Esophagus squamous epithelium (tissue), 5 donors: ENCODE data around the gene FNDC4. TPM values are rescaled to one million over a fixed set of nuclear protein-coding genes. Genes with fewer than 3 reads are reported as not detected.

Source experiments
- DNase-seq: peaks from one replicate; lab custom pipeline; 2025; lab: John Stamatoyannopoulos, UW
- H3K27ac ChIP-seq, 4 donors: fragments of 200-600 bp; sonication (generic); one replicate each; pipeline ENCODE4 v1.5.1; 2016 to 2019; ENCODE audit warnings: mild to moderate bottlenecking in 1 of 4
- H3K27me3 ChIP-seq, 4 donors: fragments of 200-600 bp; sonication (generic); 1 replicate in 3 of 4; 2 replicates in 1 of 4; pipeline versions ENCODE4 v1.5.1 to v1.6.0; 2017 to 2021; ENCODE audit warnings: antibody characterized with exemption in 1 of 4
- H3K36me3 ChIP-seq, 3 donors: fragments of 200-600 bp; sonication (generic); one replicate each; pipeline ENCODE4 v1.5.1; 2016 to 2019
- H3K4me1 ChIP-seq, 3 donors: fragments of 200-600 bp; sonication (generic); one replicate each; pipeline ENCODE4 v1.5.1; 2017 to 2019
- H3K4me3 ChIP-seq, 4 donors: fragments of 200-600 bp; sonication (generic); 1 replicate in 3 of 4; 2 replicates in 1 of 4; pipeline ENCODE4 v1.5.1; 2016 to 2019; ENCODE audit warnings: mild to moderate bottlenecking in 2 of 4, moderate library complexity in 1 of 4
- H3K9me3 ChIP-seq, 3 donors: fragments of 200-600 bp; sonication (generic); one replicate each; pipeline ENCODE4 v1.5.1; 2016 to 2019
- CTCF ChIP-seq, 6 experiments: fragments of 450-650 bp in 4 of 6; fragments of 200-600 bp in 2 of 6; sonication (generic) in 2 of 6; IDR thresholded peaks; one replicate each; pipeline ENCODE4 v1.5.1; 2016 to 2019; ENCODE audit warnings: antibody characterized with exemption in 6 of 6, mild to moderate bottlenecking in 4 of 6, moderate library complexity in 4 of 6
- POLR2A ChIP-seq, 4 donors: fragments of 450-650 bp; IDR thresholded peaks; one replicate each; pipeline ENCODE4 v1.6.1; 2017; ENCODE audit warnings: antibody characterized with exemption in 4 of 4, mild to moderate bottlenecking in 4 of 4, moderate library complexity in 3 of 4
- WGBS, 2 donors: methylation state at CpG; one replicate each; pipeline ENCODE4 v1.1.5; 2018; 5-methylcytosine and 5-hydroxymethylcytosine counted together
- intact Hi-C: fragments of 100-400 bp; cut with DNase I; formaldehyde crosslinking; loops from one replicate; pipeline ENCODE4 v1.15.0; 2022
- total RNA-seq, 4 donors: library from RNA; depleted of rRNA; stranded (reverse); fragments of >200 nt; gene quantifications; one replicate each; pipeline ENCODE4 v1.1.0, GENCODE V29; 2016
- donor health status: DM: yes; HTN: yes; CAD: no.

Gene FNDC4
- total RNA-seq, 4 donors from 2014 or later: 4.6 to 28.2 (median 11.3) TPM

GRCh38 chr2:27498975-27499374, 4.0 kb upstream of the FNDC4 start:
- H3K4me3 ChIP-seq: no peak overlapping the region

GRCh38 chr2:27497288-27497627, 2.3 kb upstream of the FNDC4 start:
- H3K9me3 ChIP-seq: no peaks in the 10 kb centered on the region
- peaks cover 4 to 37% (median 4%) of the 10 kb centered on the region in 3 donors for H3K4me1 ChIP-seq
- no peak for TF ChIP-seq CTCF (IDR thresholded peaks at IDR 0.05)
- no peak for TF ChIP-seq POLR2A (IDR thresholded peaks at IDR 0.05)
- peak overlapping the region in 3 of 4 donors; percentile 37 to 74 (median 70) for H3K27ac ChIP-seq
- WGBS, 2 donors: 65 to 78% methylated on average over 3 to 4 of the region's 4 CpGs
- intact Hi-C loops: no loop called here
- H3K4me3 ChIP-seq: no peak overlapping the region
- DNase-seq: no peak
- no peaks in the 10 kb centered on the region for H3K36me3 ChIP-seq
- peaks cover 0 to 43% (median 0%) of the 10 kb centered on the region in 4 donors for H3K27me3 ChIP-seq

More at GRCh38 chr2:27498975-27499374, 4.0 kb upstream of the FNDC4 start:
- Histone ChIP-seq H3K4me1 (peaks cover 4 to 35% (median 4%) of the 10 kb centered on the region in 3 donors), H3K27ac (no peak overlapping the region), H3K9me3 (no peaks in the 10 kb centered on the region), H3K36me3 (no peaks in the 10 kb centered on the region), H3K27me3 (peaks cover 0 to 40% (median 0%) of the 10 kb centered on the region in 4 donors)
- intact Hi-C loops: no loop called here
- no peak for DNase-seq
- no peak for TF ChIP-seq POLR2A (IDR thresholded peaks at IDR 0.05)
- TF ChIP-seq CTCF (IDR thresholded peaks at IDR 0.05): no peak
- 83 to 86% methylated on average over 3 of the region's 3 CpGs for WGBS, 2 donors

- Histone ChIP-seq H3K4me1 (peaks cover 4 to 37% (median 4%) of the 10 kb centered on the region in 3 donors), H3K4me3 (peak within 1 kb of the TSS in 2 of 4 donors; percentile 53 to 70)
- no peak for DNase-seq
Observed at GRCh38 chr2:27496357-27497287, 1.6 kb upstream of the FNDC4 start, which contains the start of gene GCKR. GCKR (plus strand) TSS chr2:27496839; CDS start chr2:27496905, 66 bp downstream.

GRCh38 chr2:27495840-27496356, 898 bp upstream of the FNDC4 start:
- H3K9me3 ChIP-seq: no peaks in the 10 kb centered on the region
- DNase-seq: no peak
- H3K27me3 ChIP-seq: peaks cover 0 to 43% (median 0%) of the 10 kb centered on the region in 4 donors
- WGBS, 2 donors: 36 to 63% methylated on average over 4 of the region's 4 CpGs
- intact Hi-C loops: no loop called here
- H3K36me3 ChIP-seq: no peaks in the 10 kb centered on the region
- H3K4me3 ChIP-seq: peak overlapping the region in 2 of 4 donors; percentile 53 to 70
- no peak for TF ChIP-seq CTCF (IDR thresholded peaks at IDR 0.05)
- no peak for TF ChIP-seq POLR2A (IDR thresholded peaks at IDR 0.05)
- peak overlapping the region in 2 of 4 donors; percentile 26 to 76 for H3K27ac ChIP-seq
- peaks cover 4 to 37% (median 4%) of the 10 kb centered on the region in 3 donors for H3K4me1 ChIP-seq

More at GRCh38 chr2:27496357-27497287, 1.6 kb upstream of the FNDC4 start, which contains the start of gene GCKR:
- Histone ChIP-seq H3K36me3 (no peaks in the 10 kb centered on the region), H3K27me3 (peaks cover 0 to 43% (median 0%) of the 10 kb centered on the region in 4 donors), H3K27ac (peak within 1 kb of the TSS in 3 of 4 donors; percentile 37 to 76 (median 70)), H3K9me3 (no peaks in the 10 kb centered on the region)
- no peak for TF ChIP-seq POLR2A (IDR thresholded peaks at IDR 0.05)
- TF ChIP-seq CTCF (IDR thresholded peaks at IDR 0.05): no peak
- 65 to 69% methylated on average over 6 to 11 of the region's 12 CpGs for WGBS, 2 donors
- intact Hi-C loops: no loop called here
